HG02610 (cell line): ENCODE data around the gene CCDC97.
"Not testable (repeated sequence)": the region's sequence is repeated elsewhere in the genome, so short reads cannot be mapped to it uniquely, and the experiment has no call there.

Experiments
- ATAC-seq: cut with Tn5 transposase; IDR thresholded peaks from one replicate; pipeline ENCODE4 v1.9.1; 2021; ENCODE audit warnings: mild to moderate bottlenecking, moderate library complexity; ENCODE audit not compliant: unreplicated experiment

Gene CCDC97

GRCh38 chr19:41330946-41331678 lies 21.1 kb downstream of the CCDC97 start:
- no peak for ATAC-seq

GRCh38 chr19:41332000-41332399 lies 22.0 kb downstream of the CCDC97 start:
- no peak for ATAC-seq

- ATAC-seq, result no peak
Measured at GRCh38 chr19:41332468-41332867, 22.5 kb downstream of the CCDC97 start.

GRCh38 chr19:41334793-41335192 lies 24.8 kb downstream of the CCDC97 start:
- no peak for ATAC-seq

- ATAC-seq, result no peak
Measured at GRCh38 chr19:41335467-41335866, 25.5 kb downstream of the CCDC97 start.

- no peak for ATAC-seq
Measured at GRCh38 chr19:41339936-41340335, 30.0 kb downstream of the CCDC97 start.

GRCh38 chr19:41341669-41342490 lies 31.9 kb downstream of the CCDC97 start:
- ATAC-seq, result no peak

GRCh38 chr19:41344162-41344561 lies 34.2 kb downstream of the CCDC97 start:
- no peak for ATAC-seq

GRCh38 chr19:41346916-41347315 lies 36.9 kb downstream of the CCDC97 start:
- not testable (repeated sequence) for ATAC-seq

- ATAC-seq, result no peak
Measured at GRCh38 chr19:41350735-41351338, 40.9 kb downstream of the CCDC97 start.

GRCh38 chr19:41351339-41352245 lies 41.6 kb downstream of the CCDC97 start:
- ATAC-seq, result peak; percentile 52

- no peak for ATAC-seq
Measured at GRCh38 chr19:41352279-41352608, 42.3 kb downstream of the CCDC97 start.

GRCh38 chr19:41352609-41353465 lies 42.9 kb downstream of the CCDC97 start:
- ATAC-seq, result no peak

- ATAC-seq, result peak; percentile 36
Measured at GRCh38 chr19:41353466-41354342, 43.7 kb downstream of the CCDC97 start, which contains the start of gene TGFB1. TGFB1 (minus strand) TSS chr19:41353922; CDS start chr19:41353044, 878 bp downstream.

- ATAC-seq, result no peak
Measured at GRCh38 chr19:41354343-41354953, 44.5 kb downstream of the CCDC97 start.

- ATAC-seq, result no peak
Measured at GRCh38 chr19:41355035-41355434, 45.1 kb downstream of the CCDC97 start.

- ATAC-seq, result no peak
Measured at GRCh38 chr19:41355802-41356201, 45.8 kb downstream of the CCDC97 start.

- no peak for ATAC-seq
Measured at GRCh38 chr19:41356984-41357739, 47.2 kb downstream of the CCDC97 start.
